GM19351 (cell line): ENCODE measurements around the gene AGAP3.

ENCODE experiments used
- ATAC-seq: cut with Tn5 transposase; IDR thresholded peaks from one replicate; pipeline ENCODE4 v1.9.1; 2021; ENCODE audit warnings: mild to moderate bottlenecking, moderate library complexity; ENCODE audit not compliant: unreplicated experiment

AGAP3 gene

GRCh38 chr7:151057989-151058780 is 28.1 kb upstream of the AGAP3 start:
- ATAC-seq = peak; percentile 85

DNA sequence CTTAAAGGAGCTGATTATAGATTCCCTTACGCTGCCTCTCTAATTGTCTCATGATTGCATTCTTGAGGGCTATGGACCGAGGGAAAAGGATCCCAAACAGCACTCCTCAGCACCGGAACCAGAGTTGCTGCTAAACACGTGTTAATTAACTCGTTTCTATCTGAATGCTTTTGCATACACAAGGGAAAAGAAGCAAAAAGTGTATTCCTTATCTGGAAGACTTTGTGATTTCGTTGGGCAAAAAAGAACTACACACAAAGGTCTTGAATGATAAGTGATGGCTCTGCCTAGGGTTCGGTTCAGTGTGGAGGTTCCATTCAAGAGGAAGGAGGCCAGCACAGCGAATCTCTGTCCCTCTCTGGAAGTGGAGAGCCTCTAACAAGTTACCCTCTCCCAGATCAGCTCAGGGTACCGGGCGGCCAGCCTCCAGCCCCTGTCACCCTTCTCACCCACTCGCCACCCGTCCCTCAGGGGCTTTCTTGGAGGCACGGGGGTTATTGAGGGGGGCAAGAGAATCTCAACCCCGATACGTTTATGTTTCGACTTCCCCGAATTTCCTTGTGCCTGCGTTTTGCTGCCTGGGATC is 27.4 kb upstream of the AGAP3 start:
- ATAC-seq = no peak

DNA sequence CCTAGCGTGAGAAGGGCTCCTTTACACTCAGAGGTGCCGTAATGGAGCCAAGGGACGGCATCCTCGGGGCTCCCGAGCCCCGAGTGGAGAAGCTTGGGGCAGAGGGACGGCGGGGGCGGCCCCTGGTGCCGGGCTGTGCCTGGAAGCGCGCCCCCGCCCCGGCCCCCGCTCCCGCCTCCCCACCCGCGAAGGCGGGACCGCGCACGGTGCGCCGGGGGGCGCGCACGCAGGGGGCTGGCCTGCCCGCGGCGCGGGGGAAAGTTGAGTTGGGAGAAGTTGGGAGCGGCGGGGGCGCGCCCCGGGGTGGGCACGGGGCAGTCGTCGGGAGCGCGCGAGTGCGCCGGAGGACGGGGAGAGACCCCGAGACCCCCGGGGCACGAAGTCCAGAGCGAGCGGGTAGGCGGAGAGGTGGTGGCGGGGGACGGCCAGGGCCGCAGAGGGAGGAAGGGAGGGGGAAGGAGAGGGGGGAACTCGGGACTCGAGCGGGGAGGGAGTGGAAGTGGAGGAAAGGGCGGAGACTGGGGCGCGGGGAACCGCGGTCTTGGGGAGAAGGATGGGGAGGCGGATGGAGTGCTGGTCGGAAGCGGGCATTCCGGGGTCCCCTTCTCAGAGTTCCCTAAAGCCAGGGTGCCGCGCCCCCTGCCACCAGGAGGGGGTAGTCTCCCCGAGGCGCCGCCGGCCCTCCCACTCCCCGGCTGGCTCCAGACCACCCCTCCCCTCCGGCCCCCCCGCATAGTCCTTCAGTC is 26.7 kb upstream of the AGAP3 start, which contains the start of gene SLC4A2:
SLC4A2 (plus strand) TSS at position 223 of the 746 bp plus-strand sequence. CDS start 2,399 bp downstream, outside the sequence.
- peak; percentile 24 for ATAC-seq

GRCh38 chr7:151060113-151060415 is 26.2 kb upstream of the AGAP3 start:
- ATAC-seq = no peak

DNA sequence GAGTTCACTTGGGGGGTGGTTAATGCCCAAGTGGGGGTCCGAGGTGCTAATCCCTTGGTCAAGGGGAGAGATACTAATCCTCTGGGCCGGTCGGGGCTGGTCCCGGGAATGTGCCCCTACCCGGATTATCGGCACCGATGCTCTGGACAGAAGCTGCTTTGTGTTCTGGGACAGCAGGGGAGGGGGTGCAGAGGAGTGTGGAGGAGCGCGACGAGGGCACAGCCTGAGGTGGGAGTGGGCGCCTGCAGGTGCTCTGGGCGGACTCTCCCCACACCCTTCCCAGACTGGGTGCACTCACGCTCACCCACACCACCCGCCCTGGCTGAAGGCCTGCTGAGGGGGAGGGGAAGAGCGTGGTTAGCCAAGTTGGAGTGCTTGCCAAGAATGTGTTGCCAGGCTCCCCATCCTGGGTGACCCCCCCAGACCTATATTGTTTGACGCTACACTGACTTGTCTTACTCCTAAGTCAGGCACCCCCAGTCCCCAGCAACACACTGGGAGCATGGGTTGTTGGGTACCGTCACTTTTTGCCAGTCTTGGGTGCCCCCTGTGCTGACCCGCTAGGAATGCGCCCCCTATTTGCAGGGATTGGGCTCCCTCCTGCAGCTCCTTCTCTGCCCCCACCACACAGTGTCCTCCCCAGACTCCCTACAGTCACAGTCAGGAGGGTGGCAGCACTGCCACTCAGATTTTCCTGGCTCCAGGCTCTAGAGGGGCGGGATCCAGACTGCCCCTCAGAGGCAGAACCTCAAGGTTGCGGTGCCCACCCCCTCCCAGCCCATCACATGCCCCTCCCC is 25.7 kb upstream of the AGAP3 start:
- ATAC-seq = no peak

- ATAC-seq = no peak
These were observed 24.8 kb upstream of the AGAP3 start for GRCh38 chr7:151061213-151062110.

DNA sequence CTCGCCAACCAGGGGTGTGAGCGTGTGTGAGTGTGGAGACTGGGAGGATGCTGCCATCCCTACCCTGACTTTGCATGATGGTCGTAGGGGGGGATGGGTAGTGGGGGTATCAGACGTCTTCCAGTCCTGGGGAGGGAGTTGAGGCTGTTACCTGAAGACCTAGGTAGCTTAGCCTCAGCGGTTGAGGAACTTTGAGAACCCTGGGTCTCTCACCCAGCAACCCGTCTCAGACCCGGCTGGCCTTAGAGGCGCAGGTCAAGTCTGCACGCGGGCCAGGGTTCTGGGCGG is 24.2 kb upstream of the AGAP3 start:
- no peak for ATAC-seq

DNA sequence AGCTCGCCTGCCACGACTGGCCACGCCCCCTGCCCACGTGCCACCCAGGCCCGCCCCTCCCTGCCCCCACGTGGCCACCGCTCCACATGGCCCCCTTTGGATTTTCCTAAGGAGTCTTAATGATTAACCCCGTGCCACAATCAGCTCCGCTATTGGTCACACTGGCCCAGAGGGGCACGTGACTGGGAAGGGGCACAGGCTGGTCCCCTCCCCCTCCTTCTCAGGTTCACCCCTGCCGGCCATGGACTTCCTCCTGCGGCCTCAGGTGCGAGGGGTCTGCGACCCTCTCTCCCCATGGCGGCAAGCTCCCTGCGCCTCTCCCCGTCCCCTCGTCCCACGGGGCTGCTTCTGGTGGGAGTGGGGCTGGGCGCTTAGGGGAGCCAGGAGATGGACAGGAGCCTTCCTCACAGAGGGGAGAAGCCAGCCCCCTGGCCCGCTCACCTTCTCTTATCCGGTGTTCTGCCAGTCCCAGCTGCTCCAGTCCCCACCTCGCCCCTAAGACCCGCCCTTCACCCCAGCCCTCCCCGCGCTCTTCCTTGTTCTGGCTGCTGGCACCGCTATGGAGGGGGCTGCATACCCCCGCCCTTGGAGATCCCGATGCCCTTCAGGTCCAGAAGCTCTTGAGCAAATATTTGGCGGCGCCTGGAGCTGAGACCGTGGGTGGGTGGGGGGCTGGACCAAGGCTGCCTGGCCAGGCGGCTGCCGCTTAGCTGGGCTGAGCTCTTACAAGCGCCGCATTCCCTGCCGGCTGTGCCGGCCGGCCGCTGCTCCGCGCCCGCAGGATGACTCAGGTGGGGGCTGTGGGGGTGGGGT is 23.7 kb upstream of the AGAP3 start:
- ATAC-seq = no peak

DNA sequence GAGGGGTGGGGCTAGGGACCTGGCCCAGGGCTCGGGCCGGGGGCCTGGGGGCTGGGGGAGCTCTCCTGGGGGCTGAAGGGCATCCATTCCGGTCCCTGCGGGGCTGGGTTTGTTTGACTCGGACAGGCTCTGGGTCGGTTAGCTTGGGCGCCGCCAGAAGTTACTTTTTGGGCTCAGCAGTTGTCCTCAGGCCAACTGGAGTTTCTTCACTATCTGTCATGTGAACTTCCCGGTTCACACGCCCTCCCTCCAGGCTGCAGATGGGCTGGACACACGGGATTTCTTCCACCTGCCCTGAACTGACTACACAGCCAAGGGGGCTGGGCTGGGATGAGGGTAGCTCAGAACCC is 23.1 kb upstream of the AGAP3 start:
- no peak for ATAC-seq

GRCh38 chr7:151064454-151064853 is 21.8 kb upstream of the AGAP3 start:
- no peak for ATAC-seq

GRCh38 chr7:151064993-151065392 is 21.3 kb upstream of the AGAP3 start:
- ATAC-seq = no peak

GRCh38 chr7:151065516-151065915 is 20.8 kb upstream of the AGAP3 start:
- ATAC-seq = no peak

DNA sequence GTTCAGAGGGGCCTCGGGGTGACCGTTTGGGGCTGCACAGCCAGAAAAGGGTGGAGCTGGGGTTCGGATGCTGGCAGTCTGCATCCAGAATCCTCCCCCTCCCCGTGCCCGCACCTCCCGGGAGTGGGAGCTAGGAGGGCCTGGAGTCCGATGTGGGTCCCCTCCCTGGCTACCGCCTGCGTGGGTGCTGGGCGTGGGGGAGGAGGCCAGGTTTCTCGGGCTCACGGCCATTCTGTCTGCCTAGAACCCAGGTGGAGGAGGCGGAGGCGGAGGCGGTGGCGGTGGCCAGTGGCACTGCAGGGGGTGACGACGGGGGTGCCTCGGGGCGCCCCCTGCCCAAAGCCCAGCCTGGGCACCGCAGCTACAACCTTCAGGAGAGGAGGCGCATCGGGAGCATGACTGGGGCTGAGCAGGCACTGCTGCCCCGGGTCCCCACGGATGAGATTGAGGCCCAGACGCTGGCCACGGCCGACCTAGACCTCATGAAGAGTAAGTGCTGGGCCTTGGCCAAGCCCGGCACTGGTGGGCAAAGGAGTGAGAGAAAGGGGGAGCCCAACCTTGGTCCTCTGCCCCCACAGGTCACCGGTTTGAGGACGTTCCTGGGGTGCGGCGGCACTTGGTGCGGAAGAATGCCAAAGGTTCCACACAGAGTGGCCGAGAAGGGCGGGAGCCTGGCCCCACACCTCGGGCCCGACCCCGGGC is 19.9 kb upstream of the AGAP3 start:
- no peak for ATAC-seq

GRCh38 chr7:151068069-151068773 is 18.1 kb upstream of the AGAP3 start:
- ATAC-seq = no peak

GRCh38 chr7:151069841-151070573 is 16.3 kb upstream of the AGAP3 start:
- ATAC-seq = no peak

- ATAC-seq = no peak
These were observed 15.7 kb upstream of the AGAP3 start for GRCh38 chr7:151070574-151070960.

GRCh38 chr7:151071032-151071866 is 15.0 kb upstream of the AGAP3 start:
- ATAC-seq = no peak
